Mucosa of descending colon (tissue), 3 donors: ENCODE data around the gene FAM131C. TPM values are rescaled to one million over a fixed set of nuclear protein-coding genes. Genes with fewer than 3 reads are reported as not detected.
"Not testable (repeated sequence)": the region's sequence is repeated elsewhere in the genome, so short reads cannot be mapped to it uniquely, and the experiment has no call there.

ENCODE experiments used
- ATAC-seq: fragments of 200-7000 bp; cut with Tn5 transposase; one replicate; pipeline ENCODE4 v1.9.1; 2020; ENCODE audit warnings: mild to moderate bottlenecking, moderate library complexity
- DNase-seq, 3 donors: peaks; one replicate each; pipeline ENCODE4 v3.0.0-alpha.2; 2020
- H3K36me3 ChIP-seq: fragments of 200-600 bp; one replicate; pipeline ENCODE4 v1.8.0; 2021; ENCODE audit warnings: low read depth, mild to moderate bottlenecking
- H3K4me1 ChIP-seq: fragments of 200-600 bp; one replicate; pipeline ENCODE4 v1.8.0; 2021; ENCODE audit warnings: low read depth, mild to moderate bottlenecking
- H3K4me3 ChIP-seq: fragments of 200-600 bp; one replicate; pipeline ENCODE4 v1.8.0; 2021; ENCODE audit warnings: mild to moderate bottlenecking
- H3K9me3 ChIP-seq: fragments of 200-600 bp; one replicate; pipeline ENCODE4 v1.8.0; 2021; ENCODE audit warnings: mild to moderate bottlenecking
- CTCF ChIP-seq: fragments of 200-600 bp; IDR thresholded peaks from one replicate; pipeline ENCODE4 v1.8.0; 2022; ENCODE audit warnings: antibody characterized with exemption, mild to moderate bottlenecking
- intact Hi-C, 2 donors: fragments of 100-400 bp; cut with DNase I in 1 of 2; cut with micrococcal nuclease in 1 of 2; formaldehyde crosslinking; loops; one replicate each; pipeline versions ENCODE4 v1.11.0 to v1.11.1; 2022; cut with DNase I, micrococcal nuclease
- total RNA-seq, 3 donors: library from RNA; stranded (reverse); fragmentation: NEBNext Ultra II Directional in 2 of 3; extraction: Animal tissue kit (Norgen Biotek cat#: 25700) in 2 of 3; gene quantifications; one replicate each; pipeline versions ENCODE4 v1.2.1 to v1.2.4, GENCODE V29; 2021 to 2023
- donor health status: DM: no; HTN: no; CAD: no; lungs with moderate emphysema.
- donor health status: DM: no; HTN: no; CAD: no.
- donor health status: DM: no; HTN: yes; CAD: no.

FAM131C gene
- total RNA-seq, 3 donors from 2014 or later: 3.5 TPM; not detected in 2

DNA sequence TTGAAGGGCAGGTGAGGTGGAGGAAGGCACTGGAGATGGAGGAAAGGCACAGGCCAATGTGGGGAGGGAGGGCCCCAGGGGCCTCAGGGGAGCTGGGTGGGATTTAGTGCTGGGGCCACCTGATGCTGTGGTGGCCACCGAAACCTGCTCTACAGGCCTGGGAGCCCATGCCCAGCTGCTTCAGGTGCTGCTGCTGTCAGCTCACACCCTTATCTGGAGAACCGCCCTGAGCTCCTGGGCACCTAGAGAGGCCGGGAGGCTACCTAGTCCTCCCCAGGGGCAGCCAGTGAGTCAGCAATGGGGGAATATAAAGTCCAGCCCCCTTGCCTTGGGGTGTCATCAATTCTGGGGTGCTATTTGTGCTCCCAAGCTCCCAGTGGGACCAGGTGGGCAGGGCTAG lies 12.2 kb downstream of the FAM131C start:
- intact Hi-C loops: no loop called here
- no peak for TF ChIP-seq CTCF

GRCh38 chr1:16058394-16059120 lies 14.9 kb downstream of the FAM131C start:
- not testable (repeated sequence) for DNase-seq, H3K9me3 ChIP-seq, H3K36me3 ChIP-seq, H3K4me3 ChIP-seq, H3K4me1 ChIP-seq, ATAC-seq
- intact Hi-C loops: loop anchor here in 1 of 2 donors (10.0 kb wide), 1 partner anchor 54 kb away; the partner anchor contains the start of gene SRARP

More for the DNA sequence above, 12.2 kb downstream of the FAM131C start:
- H3K9me3 ChIP-seq: no peaks in the 10 kb centered on the region
- H3K36me3 ChIP-seq: no peaks in the 10 kb centered on the region
- no peak for DNase-seq
- no peak overlapping the region for H3K4me3 ChIP-seq
- H3K4me1 ChIP-seq: no peaks in the 10 kb centered on the region
- ATAC-seq: no peak

GRCh38 chr1:16057314-16057915 lies 16.0 kb downstream of the FAM131C start:
- ATAC-seq, H3K4me1 ChIP-seq, H3K36me3 ChIP-seq, H3K9me3 ChIP-seq, H3K4me3 ChIP-seq, DNase-seq: not testable (repeated sequence)
- intact Hi-C loops: loop anchor here (2.0 to 10.0 kb wide), 2 partner anchors 49 to 53 kb away; partner anchors contain the start of gene SRARP (in 1 of the 2)

DNA sequence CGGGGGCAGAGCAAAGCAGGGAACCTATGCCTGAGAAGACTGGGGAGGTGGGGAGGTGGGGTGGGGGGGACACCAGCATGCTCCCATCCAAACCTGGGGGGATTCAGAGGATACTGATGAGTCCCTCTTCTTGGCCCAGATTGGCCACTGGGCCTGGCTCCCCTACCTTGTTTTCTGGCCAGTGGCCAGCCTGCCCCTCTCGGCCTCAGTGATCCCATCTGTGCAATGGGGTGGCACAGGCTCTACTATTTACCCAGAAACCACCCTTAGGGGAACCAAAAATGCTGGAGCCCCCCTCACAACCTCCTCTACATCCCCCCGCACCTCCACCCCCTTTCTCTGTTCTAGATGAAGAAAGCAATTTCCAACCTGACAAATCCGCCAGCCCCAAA lies 16.9 kb downstream of the FAM131C start:
- H3K4me1 ChIP-seq, H3K36me3 ChIP-seq, ATAC-seq, H3K9me3 ChIP-seq, DNase-seq, H3K4me3 ChIP-seq: not testable (repeated sequence)
- intact Hi-C loops: loop anchor here (2.0 to 10.0 kb wide), 2 partner anchors 48 to 52 kb away; partner anchors contain the start of gene SRARP (in 1 of the 2)

GRCh38 chr1:16055613-16056520 lies 17.6 kb downstream of the FAM131C start:
- intact Hi-C loops: loop anchor here (2.0 to 10.0 kb wide), 2 partner anchors 47 to 51 kb away; partner anchors contain the start of gene SRARP (in 1 of the 2)
- peak; percentile 95 for TF ChIP-seq CTCF
- Histone ChIP-seq H3K4me3 (no peak overlapping the region), H3K9me3 (no peaks in the 10 kb centered on the region), H3K36me3 (no peaks in the 10 kb centered on the region), H3K4me1 (peaks cover 4% of the 10 kb centered on the region)
- ATAC-seq (peak; percentile 94), DNase-seq (peak; percentile 87 to 95 (median 93))

DNA sequence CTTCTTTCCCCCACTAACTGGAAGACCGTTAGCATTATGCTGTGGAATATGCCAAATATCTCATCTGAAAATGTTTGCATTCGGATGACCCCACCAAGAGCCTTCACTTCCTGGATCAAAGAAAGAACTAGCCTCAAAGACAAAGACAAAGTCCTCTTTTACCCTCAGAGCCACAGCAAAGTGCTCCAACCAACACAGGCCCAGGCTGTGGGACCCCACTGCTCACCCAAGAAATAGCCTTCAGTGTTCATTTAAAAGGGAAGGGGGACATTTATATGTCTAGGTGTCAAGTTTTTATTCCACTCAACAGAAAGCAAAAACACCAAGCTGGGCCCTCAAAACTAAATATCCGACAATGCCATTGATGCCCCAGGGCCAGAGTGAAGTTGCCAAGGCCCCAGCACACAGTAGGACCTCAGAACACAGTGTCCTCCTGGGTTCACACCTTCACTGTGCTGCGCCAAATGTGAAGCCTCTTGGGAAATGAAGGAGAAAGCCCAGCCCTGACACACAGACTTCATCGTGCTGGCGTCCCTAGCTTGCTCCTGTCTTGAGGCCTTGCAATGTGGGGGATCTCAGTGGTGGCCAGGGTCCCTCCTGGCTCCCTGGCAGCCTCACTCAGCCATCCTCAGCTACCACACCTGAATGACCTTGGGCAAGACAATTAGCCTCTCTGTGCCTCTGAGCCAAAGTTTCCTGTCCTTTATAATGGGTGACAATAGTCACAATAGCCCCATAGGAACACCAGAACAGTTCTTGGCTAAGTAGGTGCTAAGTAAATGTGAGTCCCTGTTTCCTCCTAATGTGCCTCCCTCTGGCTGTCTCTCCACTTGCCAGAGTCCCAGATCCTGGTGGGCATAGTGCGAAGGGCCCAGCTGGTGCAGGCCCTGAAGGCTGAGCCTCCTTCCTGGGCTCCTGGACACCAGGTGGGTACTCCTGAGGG lies 18.6 kb downstream of the FAM131C start:
- H3K4me1 ChIP-seq: peaks cover 4% of the 10 kb centered on the region
- no peak overlapping the region for H3K4me3 ChIP-seq
- no peaks in the 10 kb centered on the region for H3K36me3 ChIP-seq
- DNase-seq (no peak), ATAC-seq (no peak)
- H3K9me3 ChIP-seq: no peaks in the 10 kb centered on the region
- intact Hi-C loops: loop anchor here in 1 of 2 donors (10.0 kb wide), 1 partner anchor 50 kb away; the partner anchor contains the start of gene SRARP
- no peak for TF ChIP-seq CTCF
